ENCODE data around the gene MLEC. TPM values are rescaled to one million over a fixed set of nuclear protein-coding genes. Genes with fewer than 3 reads are reported as not detected.
"Not testable (repeated sequence)": the region's sequence is repeated elsewhere in the genome, so short reads cannot be mapped to it uniquely, and the experiment has no call there.

MLEC gene
- total and polyA plus RNA-seq, 2 donors (not counting 1 experiment from before 2014, with no cell fraction given): 56.4 to 120 TPM

GRCh38 chr12:120726510-120726793, 39.5 kb downstream of the MLEC start:
- Histone ChIP-seq H3K79me2 (ENCODE audit: control insufficient read depth, insufficient read depth, low read length) (no peaks in the 10 kb centered on the region), H3K4me2 (ENCODE audit: extremely low read depth, insufficient read depth, low read length) (peak overlapping the region; percentile 86), H3K4me1 (ENCODE audit: control insufficient read depth, extremely low read depth, insufficient read depth, low read length) (no peaks in the 10 kb centered on the region), H4K20me1 (ENCODE audit: control insufficient read depth, extremely low read depth, insufficient read depth, low read length) (no peaks in the 10 kb centered on the region), H3K9ac (ENCODE audit: insufficient read depth, low read length) (no peak overlapping the region), H3K9me3 (ENCODE audit: control insufficient read depth, insufficient read depth, low read depth, low read length) (no peaks in the 10 kb centered on the region), H3K4me3 (replicated peaks in 1 of 4; ENCODE audit: control extremely low read depth in 1 of 4, insufficient read depth in 1 of 4, low read depth in 3 of 4, low read length in 4 of 4) (peak overlapping the region; percentile 49 to 77 (median 62)), H3K27me3 (ENCODE audit: control insufficient read depth, insufficient read depth, low read length) (no peaks in the 10 kb centered on the region), H3K27ac (ENCODE audit: insufficient read depth, low read length) (no peak overlapping the region), H3K36me3 (ENCODE audit: control insufficient read depth, insufficient read depth, low read length) (peaks cover 6% of the 10 kb centered on the region), H2AFZ (ENCODE audit: low read length) (no peak overlapping the region)
- DNase-seq (ENCODE audit: low read depth in 2 of 2): no peak
- TF ChIP-seq CTCF (conservative IDR thresholded peaks at IDR 0.05 in 1 of 2, IDR thresholded peaks at IDR 0.05 in 1 of 2; ENCODE audit: low read depth in 1 of 2, low read length in 2 of 2): no peak
- no peak for TF ChIP-seq EZH2 (IDR thresholded peaks at IDR 0.05; ENCODE audit: low read length, missing control alignments)

GRCh38 chr12:120726961-120727360, 40.0 kb downstream of the MLEC start:
- peaks cover 3% of the 10 kb centered on the region for H3K36me3 ChIP-seq (ENCODE audit: control insufficient read depth, insufficient read depth, low read length)
- H3K27ac ChIP-seq (ENCODE audit: insufficient read depth, low read length): no peak overlapping the region
- no peaks in the 10 kb centered on the region for H3K27me3 ChIP-seq (ENCODE audit: control insufficient read depth, insufficient read depth, low read length)
- H3K4me2 ChIP-seq (ENCODE audit: extremely low read depth, insufficient read depth, low read length): no peak overlapping the region
- H4K20me1 ChIP-seq (ENCODE audit: control insufficient read depth, extremely low read depth, insufficient read depth, low read length): no peaks in the 10 kb centered on the region
- H2AFZ ChIP-seq (ENCODE audit: low read length): no peak overlapping the region
- TF ChIP-seq CTCF (conservative IDR thresholded peaks at IDR 0.05 in 1 of 2, IDR thresholded peaks at IDR 0.05 in 1 of 2; ENCODE audit: low read depth in 1 of 2, low read length in 2 of 2) (no peak), EZH2 (IDR thresholded peaks at IDR 0.05; ENCODE audit: low read length, missing control alignments) (no peak)
- H3K9ac ChIP-seq (ENCODE audit: insufficient read depth, low read length): no peak overlapping the region
- H3K9me3 ChIP-seq (ENCODE audit: control insufficient read depth, insufficient read depth, low read depth, low read length): no peaks in the 10 kb centered on the region
- no peak overlapping the region for H3K4me3 ChIP-seq (replicated peaks in 1 of 4; ENCODE audit: control extremely low read depth in 1 of 4, insufficient read depth in 1 of 4, low read depth in 3 of 4, low read length in 4 of 4)
- no peak for DNase-seq (ENCODE audit: low read depth in 2 of 2)
- no peaks in the 10 kb centered on the region for H3K4me1 ChIP-seq (ENCODE audit: control insufficient read depth, extremely low read depth, insufficient read depth, low read length)
- H3K79me2 ChIP-seq (ENCODE audit: control insufficient read depth, insufficient read depth, low read length): no peaks in the 10 kb centered on the region

- H3K27ac ChIP-seq (ENCODE audit: insufficient read depth, low read length); H3K4me1 ChIP-seq (ENCODE audit: control insufficient read depth, extremely low read depth, insufficient read depth, low read length); H3K79me2 ChIP-seq (ENCODE audit: control insufficient read depth, insufficient read depth, low read length); H3K9ac ChIP-seq (ENCODE audit: insufficient read depth, low read length); H3K4me2 ChIP-seq (ENCODE audit: extremely low read depth, insufficient read depth, low read length); H4K20me1 ChIP-seq (ENCODE audit: control insufficient read depth, extremely low read depth, insufficient read depth, low read length); H2AFZ ChIP-seq (ENCODE audit: low read length); H3K36me3 ChIP-seq (ENCODE audit: control insufficient read depth, insufficient read depth, low read length); DNase-seq (ENCODE audit: low read depth in 2 of 2); H3K9me3 ChIP-seq (ENCODE audit: control insufficient read depth, insufficient read depth, low read depth, low read length); H3K4me3 ChIP-seq (replicated peaks in 1 of 4; ENCODE audit: control extremely low read depth in 1 of 4, insufficient read depth in 1 of 4, low read depth in 3 of 4, low read length in 4 of 4); H3K27me3 ChIP-seq (ENCODE audit: control insufficient read depth, insufficient read depth, low read length): not testable (repeated sequence)
Measured at GRCh38 chr12:120732198-120732597, 45.2 kb downstream of the MLEC start.

- Histone ChIP-seq H3K4me1 (ENCODE audit: control insufficient read depth, extremely low read depth, insufficient read depth, low read length) (no peaks in the 10 kb centered on the region), H3K4me3 (replicated peaks in 1 of 4; ENCODE audit: control extremely low read depth in 1 of 4, insufficient read depth in 1 of 4, low read depth in 3 of 4, low read length in 4 of 4) (no peak overlapping the region), H2AFZ (ENCODE audit: low read length) (no peak overlapping the region), H3K36me3 (ENCODE audit: control insufficient read depth, insufficient read depth, low read length) (no peaks in the 10 kb centered on the region), H3K9me3 (ENCODE audit: control insufficient read depth, insufficient read depth, low read depth, low read length) (no peaks in the 10 kb centered on the region), H3K4me2 (ENCODE audit: extremely low read depth, insufficient read depth, low read length) (no peak overlapping the region), H3K27me3 (ENCODE audit: control insufficient read depth, insufficient read depth, low read length) (no peaks in the 10 kb centered on the region), H4K20me1 (ENCODE audit: control insufficient read depth, extremely low read depth, insufficient read depth, low read length) (no peaks in the 10 kb centered on the region), H3K27ac (ENCODE audit: insufficient read depth, low read length) (no peak overlapping the region), H3K79me2 (ENCODE audit: control insufficient read depth, insufficient read depth, low read length) (no peaks in the 10 kb centered on the region), H3K9ac (ENCODE audit: insufficient read depth, low read length) (no peak overlapping the region)
- TF ChIP-seq EZH2 (IDR thresholded peaks at IDR 0.05; ENCODE audit: low read length, missing control alignments) (no peak), CTCF (conservative IDR thresholded peaks at IDR 0.05 in 1 of 2, IDR thresholded peaks at IDR 0.05 in 1 of 2; ENCODE audit: low read depth in 1 of 2, low read length in 2 of 2) (no peak)
- no peak for DNase-seq (ENCODE audit: low read depth in 2 of 2)
Measured at GRCh38 chr12:120733574-120733973, 46.6 kb downstream of the MLEC start.
